K562 (cell line): Measurements from ENCODE around the gene IFI16. TPM values are rescaled to one million over a fixed set of nuclear protein-coding genes. Genes with fewer than 3 reads are reported as not detected.

Experiments
- CBX8 ChIP-seq: fragments of 200-600 bp; sonication (generic); IDR thresholded peaks from 2 replicates; pipeline ENCODE4 v1.6.1; 2012; ENCODE audit warnings: borderline replicate concordance, mixed run types, low read depth, mild to moderate bottlenecking, moderate library complexity, mixed read lengths, low read length, control low read depth, inconsistent platforms; ENCODE audit not compliant: poor library complexity, severe bottlenecking; ENCODE audit errors: extremely low read depth
- CEBPB ChIP-seq: fragments of 450-650 bp; IDR thresholded peaks from 2 replicates; pipeline ENCODE4 v1.6.1; 2016; ENCODE audit warnings: missing genetic modification characterization, missing compliant biosample characterization
- CHD4 ChIP-seq: fragments of 200-600 bp; sonication (generic); IDR thresholded peaks from 3 replicates; pipeline ENCODE4 v1.6.1; 2012; ENCODE audit warnings: low read depth, mild to moderate bottlenecking, mixed read lengths, low read length, inconsistent platforms; ENCODE audit not compliant: insufficient read depth, insufficient replicate concordance, poor library complexity, severe bottlenecking
- CXXC5 ChIP-seq: fragments of 250-450 bp; sonication (Bioruptor Pico); IDR thresholded peaks from 2 replicates; pipeline ENCODE4 v1.8.0; 2022; ENCODE audit warnings: inconsistent platforms, mild to moderate bottlenecking, moderate library complexity
- DACH1 ChIP-seq: fragments of 450-650 bp; IDR thresholded peaks from 2 replicates; pipeline ENCODE4 v1.6.1; 2018; ENCODE audit not compliant: partially characterized antibody
- E2F4 ChIP-seq: sonication (generic); formaldehyde crosslinking; IDR thresholded peaks from 2 replicates; pipeline ENCODE4 v1.8.0; 2022; ENCODE audit warnings: mild to moderate bottlenecking, low read depth, missing genetic modification reagents
- IRF9 ChIP-seq: fragments of 450-650 bp; IDR thresholded peaks from 2 replicates; pipeline ENCODE4 v1.6.1; 2016; ENCODE audit warnings: missing biosample characterization, missing genetic modification characterization
- MAFF ChIP-seq: IDR thresholded peaks from 2 replicates; pipeline ENCODE4 v1.6.1; 2012; ENCODE audit warnings: low read length, improper control_type of control experiment
- NFIX ChIP-seq: fragments of 250-450 bp; sonication (Bioruptor Pico); IDR thresholded peaks from 2 replicates; pipeline ENCODE4 v1.4.0; 2020; ENCODE audit warnings: low read depth, mild to moderate bottlenecking, moderate library complexity
- RBM34 ChIP-seq: fragments of 200-400 bp; formaldehyde crosslinking; IDR thresholded peaks from 2 replicates; pipeline ENCODE4 v1.6.1; 2018; ENCODE audit warnings: low read length, borderline replicate concordance; ENCODE audit not compliant: insufficient read depth
- RCOR1 ChIP-seq, 2 experiments: IDR thresholded peaks; 2 replicates each; pipeline ENCODE4 v1.6.1; 2012; ENCODE audit warnings: low read depth in 2 of 2, low read length in 2 of 2, borderline replicate concordance in 1 of 2, improper control_type of control experiment in 1 of 2
- SAFB ChIP-seq: fragments of 200-400 bp; formaldehyde crosslinking; IDR thresholded peaks from 2 replicates; pipeline ENCODE4 v1.6.1; 2017; ENCODE audit warnings: low read depth, low read length, borderline replicate concordance
- STAT5A ChIP-seq: IDR thresholded peaks from 2 replicates; pipeline ENCODE4 v1.6.1; 2012; ENCODE audit warnings: low read length, inconsistent platforms, borderline replicate concordance
- TFAM ChIP-seq: fragments of 250-450 bp; sonication (Bioruptor Pico); conservative IDR thresholded peaks from 2 replicates; pipeline ENCODE4 v1.5.0; 2021; ENCODE audit warnings: mild to moderate bottlenecking, moderate library complexity
- ZNF324 ChIP-seq: fragments of 250-450 bp; sonication (Bioruptor Pico); IDR thresholded peaks from 2 replicates; pipeline ENCODE4 v1.4.0; 2020; ENCODE audit warnings: mild to moderate bottlenecking
- ZNF395 ChIP-seq: fragments of 200-800 bp; sonication (Bioruptor generic); IDR thresholded peaks from 2 replicates; pipeline ENCODE4 v1.6.1; 2017; ENCODE audit warnings: missing genetic modification characterization, missing compliant biosample characterization
- polyA plus RNA-seq, 8 experiments: library from polyadenylated mRNA; depleted of rRNA in 4 of 8; stranded (reverse) in 5 of 8; unstranded in 3 of 8; fragments of >200 nt; fragmentation: Nextera tagmentation in 2 of 8; fragmentation: Illumina TruSeq in 1 of 8; extraction: Ambion mirVana in 2 of 8; extraction: Trizol in 1 of 8; gene quantifications; 2 replicates each; pipeline versions ENCODE4 v1.2.1 to v1.2.3, GENCODE V29; 2011 to 2014; ENCODE audit warnings: inconsistent platforms in 1 of 8, missing spikeins in 1 of 8
- total RNA-seq, 7 experiments: library from RNA; depleted of rRNA in 6 of 7; stranded (reverse); fragments of >200 nt in 6 of 7; fragmentation: Illumina TruSeq in 2 of 7; extraction: Trizol in 2 of 7; gene quantifications; 2 replicates each; pipeline versions ENCODE4 v1.2.1 to v1.2.3, GENCODE V29; 2011 to 2021; ENCODE audit warnings: low replicate concordance in 1 of 7
- TF ChIP-seq, protein P1 (sequence below): fragments of 150-350 bp; conservative IDR thresholded peaks from 2 replicates; pipeline ENCODE4 v1.6.1; 2014; ENCODE audit warnings: low read length

Gene IFI16
- total and polyA plus RNA-seq, 9 of the 15 experiments (the other 6 are each of a cell fraction or from before 2014, with no cell fraction given) = 0.70 to 2.8 (median 1.6) TPM

- peak; percentile 94 for TF ChIP-seq CEBPB (tag)
- TF ChIP-seq IRF9 (tag) = peak; percentile 68
- TF ChIP-seq, protein P1, sequence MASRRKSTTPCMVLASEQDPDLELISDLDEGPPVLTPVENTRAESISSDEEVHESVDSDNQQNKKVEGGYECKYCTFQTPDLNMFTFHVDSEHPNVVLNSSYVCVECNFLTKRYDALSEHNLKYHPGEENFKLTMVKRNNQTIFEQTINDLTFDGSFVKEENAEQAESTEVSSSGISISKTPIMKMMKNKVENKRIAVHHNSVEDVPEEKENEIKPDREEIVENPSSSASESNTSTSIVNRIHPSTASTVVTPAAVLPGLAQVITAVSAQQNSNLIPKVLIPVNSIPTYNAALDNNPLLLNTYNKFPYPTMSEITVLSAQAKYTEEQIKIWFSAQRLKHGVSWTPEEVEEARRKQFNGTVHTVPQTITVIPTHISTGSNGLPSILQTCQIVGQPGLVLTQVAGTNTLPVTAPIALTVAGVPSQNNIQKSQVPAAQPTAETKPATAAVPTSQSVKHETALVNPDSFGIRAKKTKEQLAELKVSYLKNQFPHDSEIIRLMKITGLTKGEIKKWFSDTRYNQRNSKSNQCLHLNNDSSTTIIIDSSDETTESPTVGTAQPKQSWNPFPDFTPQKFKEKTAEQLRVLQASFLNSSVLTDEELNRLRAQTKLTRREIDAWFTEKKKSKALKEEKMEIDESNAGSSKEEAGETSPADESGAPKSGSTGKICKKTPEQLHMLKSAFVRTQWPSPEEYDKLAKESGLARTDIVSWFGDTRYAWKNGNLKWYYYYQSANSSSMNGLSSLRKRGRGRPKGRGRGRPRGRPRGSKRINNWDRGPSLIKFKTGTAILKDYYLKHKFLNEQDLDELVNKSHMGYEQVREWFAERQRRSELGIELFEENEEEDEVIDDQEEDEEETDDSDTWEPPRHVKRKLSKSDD = no peak
- no peak for TF ChIP-seq RBM34
- TF ChIP-seq E2F4 = no peak
- TF ChIP-seq STAT5A = peak; percentile 75; the same call in 1 of the 2 replicates
- peak; percentile 92 for TF ChIP-seq CXXC5 (CRISPR knock-in tag)
- peak in 1 of 2 experiments; percentile 100; a peak in 2 of 4 replicates for TF ChIP-seq RCOR1 (IDR thresholded peaks at IDR 0.05; ENCODE audit: borderline replicate concordance in 1 of 2, low read depth in 2 of 2, low read length in 2 of 2)
- no peak for TF ChIP-seq MAFF
- no peak for TF ChIP-seq TFAM (CRISPR knock-in tag)
- TF ChIP-seq DACH1 = peak; percentile 26
- no peak for TF ChIP-seq CHD4
- no peak for TF ChIP-seq NFIX
- TF ChIP-seq ZNF395 (CRISPR knock-in tag) = peak; percentile 7; the same call in 1 of the 2 replicates
- no peak for TF ChIP-seq CBX8
- no peak for TF ChIP-seq ZNF324
- no peak for TF ChIP-seq SAFB
These were observed at the start of gene IFI16 (continued) for GRCh38 chr1:159009704-159010361.
